Tibial nerve (tissue), 4 donors: ENCODE data around the gene ATXN10. TPM values are rescaled to one million over a fixed set of nuclear protein-coding genes. Genes with fewer than 3 reads are reported as not detected.

ENCODE experiments used
- DNase-seq, 2 donors: peaks; one replicate each; pipeline ENCODE4 v3.0.0-alpha.2; 2019; ENCODE audit warnings: low spot score in 2 of 2
- H3K27ac ChIP-seq, 4 donors: fragments of 200-600 bp; sonication (generic) in 3 of 4; one replicate each; pipeline ENCODE4 v1.5.1; 2017 to 2019; ENCODE audit warnings: mild to moderate bottlenecking in 1 of 4
- H3K27me3 ChIP-seq, 2 donors: fragments of 200-600 bp; sonication (generic) in 1 of 2; one replicate each; pipeline versions ENCODE4 v1.5.1 to v1.6.0; 2017 to 2019
- H3K36me3 ChIP-seq, 3 donors: fragments of 200-600 bp; sonication (generic); one replicate each; pipeline ENCODE4 v1.5.1; 2018 to 2019
- H3K4me1 ChIP-seq, 4 donors: fragments of 200-600 bp; sonication (generic) in 3 of 4; one replicate each; pipeline ENCODE4 v1.5.1; 2017 to 2019
- H3K4me3 ChIP-seq, 4 donors: fragments of 200-600 bp; sonication (generic) in 3 of 4; one replicate each; pipeline ENCODE4 v1.5.1; 2017 to 2019; ENCODE audit warnings: mild to moderate bottlenecking in 1 of 4, moderate library complexity in 1 of 4
- H3K9me3 ChIP-seq, 4 donors: fragments of 200-600 bp; sonication (generic) in 3 of 4; one replicate each; pipeline ENCODE4 v1.5.1; 2017 to 2019
- EP300 ChIP-seq, 2 donors: sonication (generic); formaldehyde crosslinking; IDR thresholded peaks; one replicate each; pipeline ENCODE4 v1.6.1; 2017; ENCODE audit warnings: antibody characterized with exemption in 2 of 2, mild to moderate bottlenecking in 1 of 2
- POLR2A ChIP-seq, 2 donors: fragments of 450-650 bp; IDR thresholded peaks; one replicate each; pipeline ENCODE4 v1.6.1; 2017; ENCODE audit warnings: antibody characterized with exemption in 2 of 2, mild to moderate bottlenecking in 2 of 2, moderate library complexity in 2 of 2
- WGBS, 2 donors: methylation state at CpG; one replicate each; pipeline ENCODE4 v1.1.5; 2018; 5-methylcytosine and 5-hydroxymethylcytosine counted together
- total RNA-seq, 4 donors: library from RNA; depleted of rRNA; stranded (reverse); fragments of >200 nt; gene quantifications; one replicate each; pipeline ENCODE4 v1.1.0, GENCODE V29; 2016
- TF ChIP-seq, protein P1 (sequence below), 5 experiments: fragments of 200-600 bp in 3 of 5; fragments of 450-650 bp in 2 of 5; sonication (generic) in 3 of 5; IDR thresholded peaks; one replicate each; pipeline ENCODE4 v1.5.1; 2016 to 2019; ENCODE audit warnings: antibody characterized with exemption in 5 of 5, mild to moderate bottlenecking in 3 of 5, moderate library complexity in 2 of 5

Gene ATXN10
- total RNA-seq, 4 donors from 2014 or later, result 163 to 197 (median 178) TPM

DNA sequence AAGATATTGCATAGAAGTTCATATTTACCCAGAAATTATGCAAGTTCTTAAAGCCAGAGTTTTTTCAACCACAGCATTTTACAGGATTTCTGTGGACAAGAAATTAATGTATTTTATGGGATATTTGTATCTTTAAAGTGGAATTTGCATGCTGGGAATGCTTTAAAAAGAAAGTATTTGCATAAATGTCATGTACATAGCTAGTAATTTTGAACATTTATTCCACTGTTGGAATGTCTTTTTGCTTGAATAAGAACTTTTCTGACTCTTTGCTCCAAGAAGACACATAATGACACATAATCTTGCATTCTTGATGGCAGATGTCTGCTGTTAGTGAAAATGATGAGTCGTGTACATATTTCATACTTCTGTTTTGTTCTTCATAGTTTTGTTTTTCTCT lies 66.6 kb downstream of the ATXN10 start:
- H3K27me3 ChIP-seq, result no peaks in the 10 kb centered on the region
- DNase-seq, result no peak
- H3K27ac ChIP-seq, result no peak overlapping the region
- TF ChIP-seq, protein P1, sequence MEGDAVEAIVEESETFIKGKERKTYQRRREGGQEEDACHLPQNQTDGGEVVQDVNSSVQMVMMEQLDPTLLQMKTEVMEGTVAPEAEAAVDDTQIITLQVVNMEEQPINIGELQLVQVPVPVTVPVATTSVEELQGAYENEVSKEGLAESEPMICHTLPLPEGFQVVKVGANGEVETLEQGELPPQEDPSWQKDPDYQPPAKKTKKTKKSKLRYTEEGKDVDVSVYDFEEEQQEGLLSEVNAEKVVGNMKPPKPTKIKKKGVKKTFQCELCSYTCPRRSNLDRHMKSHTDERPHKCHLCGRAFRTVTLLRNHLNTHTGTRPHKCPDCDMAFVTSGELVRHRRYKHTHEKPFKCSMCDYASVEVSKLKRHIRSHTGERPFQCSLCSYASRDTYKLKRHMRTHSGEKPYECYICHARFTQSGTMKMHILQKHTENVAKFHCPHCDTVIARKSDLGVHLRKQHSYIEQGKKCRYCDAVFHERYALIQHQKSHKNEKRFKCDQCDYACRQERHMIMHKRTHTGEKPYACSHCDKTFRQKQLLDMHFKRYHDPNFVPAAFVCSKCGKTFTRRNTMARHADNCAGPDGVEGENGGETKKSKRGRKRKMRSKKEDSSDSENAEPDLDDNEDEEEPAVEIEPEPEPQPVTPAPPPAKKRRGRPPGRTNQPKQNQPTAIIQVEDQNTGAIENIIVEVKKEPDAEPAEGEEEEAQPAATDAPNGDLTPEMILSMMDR (IDR thresholded peaks at IDR 0.05), result no peak
- no peak for TF ChIP-seq POLR2A (IDR thresholded peaks at IDR 0.05)
- no peak for TF ChIP-seq EP300 (IDR thresholded peaks at IDR 0.05)
- H3K9me3 ChIP-seq, result peaks cover 0 to 5% (median 0%) of the 10 kb centered on the region in 4 donors
- H3K36me3 ChIP-seq, result peaks cover 0 to 81% (median 8%) of the 10 kb centered on the region in 3 donors
- H3K4me1 ChIP-seq, result peaks cover 0 to 6% (median 0%) of the 10 kb centered on the region in 4 donors
- no peak overlapping the region for H3K4me3 ChIP-seq
- whole genome bisulfite sequencing, 2 donors, result 83 to 89% methylated on average over 1 of the region's 1 CpG

DNA sequence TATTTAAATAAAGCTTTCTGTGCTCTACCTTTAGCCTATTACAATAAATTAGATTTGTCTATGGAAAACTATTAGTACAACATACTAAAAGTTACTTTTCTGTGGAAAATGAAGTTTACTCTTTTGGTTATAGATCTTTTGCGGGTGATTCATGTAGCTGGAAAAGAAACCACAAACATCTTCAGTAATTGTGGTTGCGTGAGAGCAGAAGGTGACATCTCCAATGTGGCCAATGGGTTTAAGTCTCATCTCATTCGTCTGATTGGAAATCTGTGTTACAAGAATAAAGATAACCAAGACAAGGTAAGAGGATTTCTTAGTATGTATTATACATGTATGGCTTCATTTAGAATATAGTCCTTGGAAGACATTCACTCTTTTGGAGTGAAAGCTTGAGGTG lies 68.6 kb downstream of the ATXN10 start:
- WGBS, 2 donors, result 96 to 98% methylated on average over 3 of the region's 3 CpGs

DNA sequence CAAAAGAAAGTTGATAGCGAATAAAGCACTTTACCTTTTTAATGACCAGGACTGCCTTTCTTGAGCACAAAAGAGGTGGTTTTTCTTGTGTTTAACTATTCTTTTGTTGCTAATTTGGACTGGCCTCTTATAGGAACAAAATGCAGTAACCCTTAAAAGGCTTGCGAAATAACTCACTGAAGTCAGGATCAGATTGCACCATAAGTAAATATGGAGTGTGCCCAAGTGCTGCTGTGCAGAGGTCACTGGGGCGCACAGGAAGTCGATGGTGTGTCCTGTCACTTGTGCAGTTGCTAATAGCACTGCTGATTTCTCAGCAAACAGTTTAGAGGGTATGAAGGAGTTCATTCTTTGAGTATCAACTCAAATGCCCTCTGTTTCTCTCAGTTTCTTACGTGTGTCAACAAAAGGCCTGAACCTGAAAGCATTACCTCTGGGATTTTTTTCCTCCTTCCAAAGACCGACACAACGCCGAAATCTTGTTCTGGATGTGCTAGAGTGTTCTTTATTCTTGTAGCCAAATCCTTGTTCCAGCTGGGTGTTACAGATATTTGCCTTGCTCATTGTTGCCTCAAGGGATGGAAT lies 71.3 kb downstream of the ATXN10 start:
- Histone ChIP-seq H3K9me3 (peaks cover 0 to 5% (median 0%) of the 10 kb centered on the region in 4 donors), H3K4me1 (peaks cover 0 to 16% (median 0%) of the 10 kb centered on the region in 4 donors), H3K27me3 (no peaks in the 10 kb centered on the region), H3K27ac (no peak overlapping the region), H3K36me3 (peaks cover 0 to 66% (median 12%) of the 10 kb centered on the region in 3 donors), H3K4me3 (no peak overlapping the region)
- 75 to 79% methylated on average over 8 of the region's 8 CpGs for WGBS, 2 donors
- no peak for DNase-seq
- TF ChIP-seq POLR2A (IDR thresholded peaks at IDR 0.05) (no peak), EP300 (IDR thresholded peaks at IDR 0.05) (no peak)
- TF ChIP-seq, protein P1 (IDR thresholded peaks at IDR 0.05), result no peak

More for the DNA sequence above, 68.6 kb downstream of the ATXN10 start:
- Histone ChIP-seq H3K36me3 (peaks cover 0 to 87% (median 12%) of the 10 kb centered on the region in 3 donors), H3K4me3 (no peak overlapping the region), H3K4me1 (peaks cover 0 to 16% (median 0%) of the 10 kb centered on the region in 4 donors), H3K27ac (no peak overlapping the region), H3K9me3 (peaks cover 0 to 5% (median 0%) of the 10 kb centered on the region in 4 donors), H3K27me3 (no peaks in the 10 kb centered on the region)
- TF ChIP-seq EP300 (IDR thresholded peaks at IDR 0.05), result no peak
- no peak for DNase-seq

DNA sequence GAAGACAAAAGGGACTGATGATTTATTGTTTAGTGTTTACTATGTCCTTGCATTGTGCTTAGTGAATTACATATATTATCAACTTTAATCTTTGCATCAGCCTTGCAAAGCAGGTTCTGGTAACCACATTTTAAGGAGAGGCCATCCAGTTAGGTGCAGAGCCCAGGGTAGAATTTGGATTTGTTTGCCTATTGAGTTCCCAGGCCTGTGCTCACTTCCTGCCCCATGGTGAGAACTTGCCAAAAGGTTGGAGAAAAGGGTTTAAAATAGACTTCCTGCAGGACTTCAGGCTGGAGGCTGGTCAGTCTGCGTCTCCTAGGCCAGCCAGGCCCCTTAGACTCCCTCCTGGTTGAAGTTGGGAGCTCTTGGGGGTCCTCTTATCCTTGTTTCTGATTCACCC lies 72.1 kb downstream of the ATXN10 start:
- Histone ChIP-seq H3K4me3 (no peak overlapping the region), H3K27ac (no peak overlapping the region), H3K27me3 (no peaks in the 10 kb centered on the region), H3K9me3 (peaks cover 0 to 5% (median 0%) of the 10 kb centered on the region in 4 donors), H3K4me1 (peaks cover 0 to 16% (median 0%) of the 10 kb centered on the region in 4 donors), H3K36me3 (peaks cover 0 to 58% (median 12%) of the 10 kb centered on the region in 3 donors)
- DNase-seq, result no peak
- WGBS, 2 donors, result 84 to 89% methylated on average over 1 of the region's 1 CpG
- TF ChIP-seq, protein P1 (IDR thresholded peaks at IDR 0.05), result no peak
- TF ChIP-seq EP300 (IDR thresholded peaks at IDR 0.05) (no peak), POLR2A (IDR thresholded peaks at IDR 0.05) (no peak)

DNA sequence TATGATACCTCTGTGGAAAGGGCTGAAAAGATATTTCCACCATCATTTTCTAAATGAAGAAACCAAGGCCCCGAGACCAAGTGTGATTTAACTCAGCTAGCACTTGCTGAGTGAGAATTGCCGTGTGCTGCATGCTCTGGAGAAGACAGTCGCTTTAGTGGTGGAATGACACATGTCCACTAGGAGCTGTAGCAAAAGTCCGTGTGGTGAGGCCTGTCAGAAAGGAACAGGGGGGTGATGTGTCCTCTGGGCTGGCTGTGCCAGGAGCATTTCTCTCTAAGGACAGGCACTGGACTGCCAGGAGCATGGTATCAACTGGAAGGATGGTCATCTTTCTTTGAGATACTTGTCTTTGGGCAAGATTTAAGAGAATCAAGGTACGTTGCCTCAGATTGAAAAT lies 72.8 kb downstream of the ATXN10 start:
- Histone ChIP-seq H3K4me1 (peaks cover 0 to 16% (median 0%) of the 10 kb centered on the region in 4 donors), H3K9me3 (peaks cover 0 to 5% (median 0%) of the 10 kb centered on the region in 4 donors), H3K36me3 (peaks cover 0 to 56% (median 12%) of the 10 kb centered on the region in 3 donors), H3K4me3 (no peak overlapping the region), H3K27ac (no peak overlapping the region), H3K27me3 (no peaks in the 10 kb centered on the region)
- WGBS, 2 donors, result 91 to 92% methylated on average over 5 of the region's 5 CpGs
- TF ChIP-seq POLR2A (IDR thresholded peaks at IDR 0.05), result no peak
- TF ChIP-seq, protein P1 (IDR thresholded peaks at IDR 0.05), result no peak
- no peak for TF ChIP-seq EP300 (IDR thresholded peaks at IDR 0.05)
- DNase-seq, result no peak
